DOHH2 (cell line): ENCODE results near the gene ABCC9.
"Not testable (repeated sequence)": the region's sequence is repeated elsewhere in the genome, so short reads cannot be mapped to it uniquely, and the experiment has no call there.

ENCODE experiments used
- CTCF ChIP-seq: fragments of 200-600 bp; sonication (generic); IDR thresholded peaks from one replicate; pipeline ENCODE4 v1.5.1; 2014; ENCODE audit warnings: antibody characterized with exemption, mild to moderate bottlenecking, low read depth, low read length; ENCODE audit not compliant: poor library complexity, severe bottlenecking
- EZH2phosphoT487 ChIP-seq: fragments of 200-600 bp; sonication (generic); IDR thresholded peaks from 2 replicates; pipeline ENCODE4 v1.6.1; 2017; ENCODE audit warnings: borderline replicate concordance, mild to moderate bottlenecking, antibody characterized with exemption, low read length, moderate library complexity, mixed read lengths

- not testable (repeated sequence) for TF ChIP-seq CTCF, EZH2phosphoT487
Observed at GRCh38 chr12:21899532-21899931, 41.7 kb downstream of the ABCC9 start.
